Measurements from ENCODE around the gene CTAG2. TPM values are rescaled to one million over a fixed set of nuclear protein-coding genes. Genes with fewer than 3 reads are reported as not detected.

The CTAG2 gene
- total RNA-seq, 1 experiment from 2014 or later = not detected

DNA sequence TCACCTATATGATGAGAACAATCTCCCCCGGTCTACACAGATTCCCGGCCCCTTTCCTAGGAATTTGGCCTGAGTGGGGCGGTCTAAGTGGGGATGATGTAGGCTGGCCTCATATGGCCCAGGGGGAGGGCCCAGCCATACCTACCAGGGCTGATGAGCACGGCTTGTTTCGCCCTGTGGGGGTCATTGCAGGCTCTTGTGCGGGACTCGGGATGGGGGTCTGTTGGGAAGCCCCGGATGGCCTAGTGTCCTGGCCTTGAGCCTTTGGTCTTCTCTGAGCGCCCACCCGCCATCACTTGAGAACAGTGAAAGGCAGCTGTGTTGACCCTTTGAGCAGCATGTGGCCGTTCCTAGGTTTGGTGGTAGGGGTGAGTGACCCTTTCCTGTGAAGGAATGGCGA is 4.8 kb upstream of the CTAG2 start:
- intact Hi-C loops (cut with micrococcal nuclease; ENCODE audit: unreplicated experiment) = no loop called here
- Mint-ChIP-seq H3K27ac (ENCODE audit: unreplicated experiment) (no peak overlapping the region), H3K4me1 (ENCODE audit: low read depth, unreplicated experiment) (peaks cover 7% of the 10 kb centered on the region), H3K36me3 (ENCODE audit: insufficient read depth, unreplicated experiment) (no peaks in the 10 kb centered on the region), H3K4me3 (ENCODE audit: low read depth, unreplicated experiment) (no peak overlapping the region), H3K9me3 (ENCODE audit: low read depth, unreplicated experiment) (peaks cover 5% of the 10 kb centered on the region), H3K27me3 (ENCODE audit: unreplicated experiment) (peaks cover 89% of the 10 kb centered on the region)
- no TSS peak for BruUV-seq (replicated peaks)
- no peak for DNase-seq
- CTCF ChIA-PET = no interaction called here
- TF ChIP-seq, protein P1, sequence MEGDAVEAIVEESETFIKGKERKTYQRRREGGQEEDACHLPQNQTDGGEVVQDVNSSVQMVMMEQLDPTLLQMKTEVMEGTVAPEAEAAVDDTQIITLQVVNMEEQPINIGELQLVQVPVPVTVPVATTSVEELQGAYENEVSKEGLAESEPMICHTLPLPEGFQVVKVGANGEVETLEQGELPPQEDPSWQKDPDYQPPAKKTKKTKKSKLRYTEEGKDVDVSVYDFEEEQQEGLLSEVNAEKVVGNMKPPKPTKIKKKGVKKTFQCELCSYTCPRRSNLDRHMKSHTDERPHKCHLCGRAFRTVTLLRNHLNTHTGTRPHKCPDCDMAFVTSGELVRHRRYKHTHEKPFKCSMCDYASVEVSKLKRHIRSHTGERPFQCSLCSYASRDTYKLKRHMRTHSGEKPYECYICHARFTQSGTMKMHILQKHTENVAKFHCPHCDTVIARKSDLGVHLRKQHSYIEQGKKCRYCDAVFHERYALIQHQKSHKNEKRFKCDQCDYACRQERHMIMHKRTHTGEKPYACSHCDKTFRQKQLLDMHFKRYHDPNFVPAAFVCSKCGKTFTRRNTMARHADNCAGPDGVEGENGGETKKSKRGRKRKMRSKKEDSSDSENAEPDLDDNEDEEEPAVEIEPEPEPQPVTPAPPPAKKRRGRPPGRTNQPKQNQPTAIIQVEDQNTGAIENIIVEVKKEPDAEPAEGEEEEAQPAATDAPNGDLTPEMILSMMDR (IDR thresholded peaks at IDR 0.05; ENCODE audit: unreplicated experiment) = no peak

DNA sequence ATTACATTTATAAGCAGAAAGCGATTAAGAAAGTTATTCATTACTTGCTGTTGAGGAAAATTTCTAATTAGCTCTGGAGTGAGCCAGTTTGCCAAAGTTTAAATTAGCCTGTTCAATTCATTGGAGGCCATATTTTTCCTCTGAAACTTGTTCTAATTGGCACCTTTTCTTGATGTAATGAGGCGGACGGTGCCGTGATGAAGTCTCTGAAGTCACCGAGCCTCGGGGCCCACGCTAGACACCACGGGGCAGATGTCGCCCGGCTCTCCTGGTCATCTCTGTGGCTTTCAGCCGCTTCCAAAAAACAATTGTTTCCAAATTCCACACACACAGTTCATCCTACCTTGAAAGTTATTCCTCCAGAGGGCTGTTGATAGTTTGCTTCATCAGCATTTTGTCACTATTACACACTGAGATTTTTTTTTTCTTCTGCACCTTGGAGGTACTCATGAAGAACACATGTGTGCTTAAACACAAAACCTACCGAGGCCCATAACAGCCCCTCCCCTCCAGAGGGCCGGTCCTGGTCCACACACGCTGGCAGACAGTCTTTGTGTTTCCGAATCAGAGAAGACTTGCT is 3.9 kb upstream of the CTAG2 start:
- H3K9me3 Mint-ChIP-seq (ENCODE audit: low read depth, unreplicated experiment) = peaks cover 5% of the 10 kb centered on the region
- CTCF ChIA-PET = no interaction called here

DNA sequence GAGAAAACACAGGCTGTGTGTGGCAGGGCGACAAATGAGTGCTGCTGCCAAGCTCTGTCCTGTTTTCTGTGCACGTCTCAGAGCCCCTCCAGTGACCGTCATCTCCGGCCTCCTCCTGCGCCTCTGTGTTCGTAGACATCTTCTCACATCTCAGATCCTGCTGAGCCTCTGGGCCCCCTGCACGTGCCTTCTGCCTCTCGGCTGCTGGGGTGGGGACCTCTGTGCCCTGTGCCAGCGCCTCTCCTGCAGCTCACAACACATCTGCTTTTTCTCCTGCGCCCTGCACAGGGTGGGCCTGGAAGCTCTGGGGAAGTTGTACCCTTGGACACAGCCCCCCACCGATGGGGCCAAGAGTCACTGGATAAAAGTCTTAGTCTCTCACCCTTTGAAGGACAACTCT is 2.4 kb upstream of the CTAG2 start:
- peaks cover 7% of the 10 kb centered on the region for H3K4me1 Mint-ChIP-seq (ENCODE audit: low read depth, unreplicated experiment)
- no peak overlapping the region for H3K4me3 Mint-ChIP-seq (ENCODE audit: low read depth, unreplicated experiment)
- TF ChIP-seq, protein P1 (IDR thresholded peaks at IDR 0.05; ENCODE audit: unreplicated experiment) = no peak
- DNase-seq = no peak
- intact Hi-C loops (cut with micrococcal nuclease; ENCODE audit: unreplicated experiment) = no loop called here
- BruUV-seq (replicated peaks) = no TSS peak
- peaks cover 72% of the 10 kb centered on the region for H3K27me3 Mint-ChIP-seq (ENCODE audit: unreplicated experiment)
- no peak overlapping the region for H3K27ac Mint-ChIP-seq (ENCODE audit: unreplicated experiment)
- H3K36me3 Mint-ChIP-seq (ENCODE audit: insufficient read depth, unreplicated experiment) = no peaks in the 10 kb centered on the region
- peaks cover 5% of the 10 kb centered on the region for H3K9me3 Mint-ChIP-seq (ENCODE audit: low read depth, unreplicated experiment)
- CTCF ChIA-PET = no interaction called here

More for the DNA sequence above, 3.9 kb upstream of the CTAG2 start:
- peaks cover 7% of the 10 kb centered on the region for H3K4me1 Mint-ChIP-seq (ENCODE audit: low read depth, unreplicated experiment)
- no peaks in the 10 kb centered on the region for H3K36me3 Mint-ChIP-seq (ENCODE audit: insufficient read depth, unreplicated experiment)
- intact Hi-C loops (cut with micrococcal nuclease; ENCODE audit: unreplicated experiment) = no loop called here
- TF ChIP-seq, protein P1 (IDR thresholded peaks at IDR 0.05; ENCODE audit: unreplicated experiment) = no peak
- no peak overlapping the region for H3K4me3 Mint-ChIP-seq (ENCODE audit: low read depth, unreplicated experiment)
- BruUV-seq (replicated peaks) = no TSS peak
- no peak overlapping the region for H3K27ac Mint-ChIP-seq (ENCODE audit: unreplicated experiment)
- DNase-seq = no peak
- H3K27me3 Mint-ChIP-seq (ENCODE audit: unreplicated experiment) = peaks cover 80% of the 10 kb centered on the region

- Mint-ChIP-seq H3K9me3 (ENCODE audit: low read depth, unreplicated experiment) (peaks cover 5% of the 10 kb centered on the region), H3K4me3 (ENCODE audit: low read depth, unreplicated experiment) (no peak overlapping the region), H3K27me3 (ENCODE audit: unreplicated experiment) (peaks cover 72% of the 10 kb centered on the region), H3K4me1 (ENCODE audit: low read depth, unreplicated experiment) (peaks cover 7% of the 10 kb centered on the region), H3K36me3 (ENCODE audit: insufficient read depth, unreplicated experiment) (no peaks in the 10 kb centered on the region), H3K27ac (ENCODE audit: unreplicated experiment) (no peak overlapping the region)
- TF ChIP-seq, protein P1 (IDR thresholded peaks at IDR 0.05; ENCODE audit: unreplicated experiment) = no peak
- CTCF ChIA-PET = no interaction called here
- no peak for DNase-seq
- intact Hi-C loops (cut with micrococcal nuclease; ENCODE audit: unreplicated experiment) = no loop called here
- no TSS peak for BruUV-seq (replicated peaks)
Measured at GRCh38 chrX:154655346-154655745, 2.0 kb upstream of the CTAG2 start.

Measured in Calu3 (cell line).